ENCODE data around the gene RMDN3. TPM values are rescaled to one million over a fixed set of nuclear protein-coding genes. Genes with fewer than 3 reads are reported as not detected.

RMDN3 gene
- total and polyA plus RNA-seq, 2 of the 13 experiments (the other 11 are each of a cell fraction or from before 2014, with no cell fraction given): 16.8 to 19.5 TPM

- FAIRE-seq: no peak
- CTCF ChIA-PET (ENCODE audit: low intra/inter-chr PET ratio, low total read pairs): no interaction called here
- peak overlapping the region; percentile 90 for H3K9ac ChIP-seq (ENCODE audit: insufficient read depth, low read depth, low read length)
These were observed 58.8 kb downstream of the RMDN3 start for GRCh38 chr15:40696228-40696627.

GRCh38 chr15:40695469-40695890 is 59.6 kb downstream of the RMDN3 start:
- 0% methylated on average over 5 of the region's 24 CpGs for WGBS (ENCODE audit: low lambda C conversion rate)
- Histone ChIP-seq H3K9me3 (ENCODE audit: low read length) (no peaks in the 10 kb centered on the region), H4K20me1 (ENCODE audit: insufficient read depth, low read length) (no peaks in the 10 kb centered on the region), H3K4me3 (replicated peaks in 1 of 3; ENCODE audit: insufficient read depth in 1 of 3, low read depth in 2 of 3, low read length in 3 of 3) (peak overlapping the region; percentile 80 to 100 (median 92)), H2AFZ (ENCODE audit: low read length) (no peak overlapping the region), H3K4me2 (ENCODE audit: low read depth, low read length) (peak overlapping the region; percentile 94), H3K27ac (ENCODE audit: extremely low read length, insufficient read depth, low read length) (peak overlapping the region; percentile 97), H3K27me3 (ENCODE audit: control insufficient read depth in 1 of 2, insufficient read depth in 2 of 2, low read length in 2 of 2) (peaks cover 0 to 5% of the 10 kb centered on the region in 2 experiments; a peak in 1 of 5 replicates), H3K79me2 (ENCODE audit: insufficient read depth, low read length) (peaks cover 14% of the 10 kb centered on the region), H3K4me1 (ENCODE audit: insufficient read depth, low read length) (peaks cover 20% of the 10 kb centered on the region), H3K9ac (ENCODE audit: insufficient read depth, low read depth, low read length) (peak overlapping the region; percentile 90), H3K36me3 (replicated peaks in 1 of 2; ENCODE audit: control insufficient read depth in 1 of 2, insufficient read depth in 2 of 2, low read length in 2 of 2) (peaks cover 0 to 15% of the 10 kb centered on the region in 2 experiments; a peak in 2 of 5 replicates)
- ChIA-PET POLR2A (interaction anchor here (1.0 to 2.3 kb wide), 9 partner anchors 11 to 199 kb away, joined by 3 to 17 read pairs (median 6); partner anchors contain the start of genes CCDC32, GCHFR, RPUSD2 and VPS18), CTCF (ENCODE audit: low intra/inter-chr PET ratio, low total read pairs) (no interaction called here)
- ATAC-seq: peak; percentile 3
- DNase-seq (ENCODE audit: low spot score): peak; percentile 4
- BruUV-seq (replicated peaks): TSS peak; percentile 70
- no peak for FAIRE-seq
- in situ Hi-C loops (cut with HindIII; ENCODE audit: extremely low pct_ligation_motif_present, low pct_unique_long_range_greater_than_20kb) (loop anchor here (10.0 kb wide), 1 partner anchor 199 kb away; the partner anchor contains the start of gene VPS18), intact Hi-C loops (cut with micrococcal nuclease; ENCODE audit: unreplicated experiment) (loop anchor here (2.0 to 10.0 kb wide), 2 partner anchors 101 to 131 kb away; partner anchors contain the start of genes CCDC32 and KNL1)
- TF ChIP-seq SOX6 (IDR thresholded peaks at IDR 0.05): no peak
- no peak for TF ChIP-seq SOX6 (CRISPR knock-in tag; IDR thresholded peaks at IDR 0.05)
- no peak for TF ChIP-seq ZBTB38 (CRISPR knock-in tag; IDR thresholded peaks at IDR 0.05)
- TF ChIP-seq ZNF646 (CRISPR knock-in tag; IDR thresholded peaks at IDR 0.05): no peak
- TF ChIP-seq MTF1 (CRISPR knock-in tag; IDR thresholded peaks at IDR 0.05): no peak
- no peak for TF ChIP-seq SRSF1 (optimal IDR thresholded peaks at IDR 0.05; ENCODE audit: low read depth, low read length)

More at GRCh38 chr15:40696228-40696627, 58.8 kb downstream of the RMDN3 start:
- Histone ChIP-seq H3K27ac (ENCODE audit: extremely low read length, insufficient read depth, low read length) (no peak overlapping the region), H3K79me2 (ENCODE audit: insufficient read depth, low read length) (peaks cover 14% of the 10 kb centered on the region), H3K4me3 (replicated peaks in 1 of 3; ENCODE audit: insufficient read depth in 1 of 3, low read depth in 2 of 3, low read length in 3 of 3) (peak overlapping the region; percentile 80 to 100 (median 92)), H3K36me3 (replicated peaks in 1 of 2; ENCODE audit: control insufficient read depth in 1 of 2, insufficient read depth in 2 of 2, low read length in 2 of 2) (peaks cover 0 to 21% of the 10 kb centered on the region in 2 experiments; a peak in 2 of 5 replicates), H3K9me3 (ENCODE audit: low read length) (no peaks in the 10 kb centered on the region), H3K4me1 (ENCODE audit: insufficient read depth, low read length) (peaks cover 20% of the 10 kb centered on the region), H3K27me3 (ENCODE audit: control insufficient read depth in 1 of 2, insufficient read depth in 2 of 2, low read length in 2 of 2) (peaks cover 0 to 5% of the 10 kb centered on the region in 2 experiments; a peak in 1 of 5 replicates), H3K4me2 (ENCODE audit: low read depth, low read length) (peak overlapping the region; percentile 94), H4K20me1 (ENCODE audit: insufficient read depth, low read length) (no peaks in the 10 kb centered on the region), H2AFZ (ENCODE audit: low read length) (no peak overlapping the region)
- intact Hi-C loops (cut with micrococcal nuclease; ENCODE audit: unreplicated experiment): loop anchor here (10.0 kb wide), 1 partner anchor 101 kb away; the partner anchor contains the start of gene KNL1
- TF ChIP-seq ZNF34 (CRISPR knock-in tag; IDR thresholded peaks at IDR 0.05; ENCODE audit: borderline replicate concordance) (no peak), FOXO4 (CRISPR knock-in tag; conservative IDR thresholded peaks at IDR 0.05) (0 out of 2 replicates have a peak, but pooled peaks have one; percentile 30)
- DNase-seq (ENCODE audit: low spot score) (no peak), ATAC-seq (no peak)
- WGBS (ENCODE audit: low lambda C conversion rate): 73% methylated on average over 11 of the region's 11 CpGs
- in situ Hi-C loops (cut with HindIII; ENCODE audit: extremely low pct_ligation_motif_present, low pct_unique_long_range_greater_than_20kb): loop anchor here (10.0 kb wide), 1 partner anchor 199 kb away; the partner anchor contains the start of gene VPS18
- BruUV-seq (replicated peaks): no TSS peak
- POLR2A ChIA-PET: no interaction called here

All from HepG2 (cell line).